K562 (cell line): ENCODE data around the gene WDR45. TPM values are rescaled to one million over a fixed set of nuclear protein-coding genes. Genes with fewer than 3 reads are reported as not detected.
A peak's percentile ranks its signal among the peaks of the same experiment; 100 is the strongest.

Source experiments
- ATF1 ChIP-seq, 2 experiments: fragments of 450-650 bp in 1 of 2; IDR thresholded peaks; 2 replicates each; pipeline ENCODE4 v1.6.1; 2016; ENCODE audit warnings: missing compliant biosample characterization in 1 of 2, missing genetic modification characterization in 1 of 2
- COPS2 ChIP-seq: fragments of 450-650 bp; conservative IDR thresholded peaks from 2 replicates; pipeline ENCODE4 v1.6.1; 2016; ENCODE audit warnings: mild to moderate bottlenecking, moderate library complexity
- CXXC5 ChIP-seq: fragments of 250-450 bp; sonication (Bioruptor Pico); IDR thresholded peaks from 2 replicates; pipeline ENCODE4 v1.8.0; 2022; ENCODE audit warnings: inconsistent platforms, mild to moderate bottlenecking, moderate library complexity
- ETS2 ChIP-seq: IDR thresholded peaks from 2 replicates; pipeline ENCODE4 v1.6.1; 2016; ENCODE audit warnings: borderline replicate concordance, missing genetic modification characterization, mild to moderate bottlenecking, moderate library complexity, missing compliant biosample characterization; ENCODE audit not compliant: poor library complexity, severe bottlenecking
- FOXM1 ChIP-seq, 2 experiments: fragments of 450-650 bp in 1 of 2; sonication (generic) in 1 of 2; formaldehyde crosslinking in 1 of 2; IDR thresholded peaks; 2 replicates each; pipeline versions ENCODE4 v1.6.1 to v1.9.0; 2017 to 2022; ENCODE audit warnings: low read depth in 2 of 2, mild to moderate bottlenecking in 2 of 2, missing genetic modification reagents in 1 of 2, moderate library complexity in 1 of 2
- HDAC1 ChIP-seq, 2 experiments: fragments of 450-650 bp; IDR thresholded peaks; 2 replicates each; pipeline ENCODE4 v1.6.1; 2016 to 2017; ENCODE audit warnings: inconsistent platforms in 1 of 2, mild to moderate bottlenecking in 1 of 2, moderate library complexity in 1 of 2
- HDAC3 ChIP-seq: fragments of 450-650 bp; IDR thresholded peaks from 2 replicates; pipeline ENCODE4 v1.6.1; 2018; ENCODE audit warnings: borderline replicate concordance, mild to moderate bottlenecking, moderate library complexity; ENCODE audit not compliant: partially characterized antibody
- MCM7 ChIP-seq, 2 experiments: fragments of 450-650 bp; IDR thresholded peaks; 2 replicates each; pipeline ENCODE4 v1.6.1; 2016 to 2018
- MEIS2 ChIP-seq: fragments of 450-650 bp; IDR thresholded peaks from 2 replicates; pipeline ENCODE4 v1.6.1; 2014; ENCODE audit warnings: mild to moderate bottlenecking; ENCODE audit not compliant: partially characterized antibody
- MYBL2 ChIP-seq, 2 experiments: fragments of 450-650 bp in 1 of 2; sonication (generic) in 1 of 2; formaldehyde crosslinking in 1 of 2; IDR thresholded peaks; 2 replicates each; pipeline versions ENCODE4 v1.6.1 to v1.8.1; 2017 to 2022; ENCODE audit warnings: borderline replicate concordance in 1 of 2, inconsistent platforms in 1 of 2, low read depth in 1 of 2, mild to moderate bottlenecking in 1 of 2, missing genetic modification reagents in 1 of 2, moderate library complexity in 1 of 2
- PML ChIP-seq: IDR thresholded peaks from 2 replicates; pipeline ENCODE4 v1.6.1; 2012; ENCODE audit warnings: low read length, inconsistent platforms
- PYGO2 ChIP-seq: fragments of 450-650 bp; IDR thresholded peaks from 2 replicates; pipeline ENCODE4 v1.6.1; 2016; ENCODE audit warnings: mild to moderate bottlenecking, missing genetic modification characterization, moderate library complexity, missing compliant biosample characterization
- SIN3B ChIP-seq: fragments of 450-650 bp; IDR thresholded peaks from 2 replicates; pipeline ENCODE4 v1.6.1; 2017; ENCODE audit warnings: low read depth, mild to moderate bottlenecking, moderate library complexity
- ZNF445 ChIP-seq: fragments of 250-450 bp; sonication (Bioruptor Pico); IDR thresholded peaks from 2 replicates; pipeline ENCODE4 v1.4.0; 2020; ENCODE audit warnings: low read depth, mild to moderate bottlenecking, moderate library complexity
- ZNF77 ChIP-seq: fragments of 250-450 bp; sonication (Bioruptor Pico); IDR thresholded peaks from 2 replicates; pipeline ENCODE4 v1.5.0; 2020
- ZNF830 ChIP-seq: fragments of 250-450 bp; sonication (Bioruptor Pico); IDR thresholded peaks from 2 replicates; pipeline ENCODE4 v1.5.0; 2021; ENCODE audit warnings: mild to moderate bottlenecking
- polyA plus RNA-seq, 8 experiments: library from polyadenylated mRNA; depleted of rRNA in 4 of 8; stranded (reverse) in 5 of 8; unstranded in 3 of 8; fragments of >200 nt; fragmentation: Nextera tagmentation in 2 of 8; fragmentation: Illumina TruSeq in 1 of 8; extraction: Ambion mirVana in 2 of 8; extraction: Trizol in 1 of 8; gene quantifications; 2 replicates each; pipeline versions ENCODE4 v1.2.1 to v1.2.3, GENCODE V29; 2011 to 2014; ENCODE audit warnings: inconsistent platforms in 1 of 8, missing spikeins in 1 of 8
- total RNA-seq, 7 experiments: library from RNA; depleted of rRNA in 6 of 7; stranded (reverse); fragments of >200 nt in 6 of 7; fragmentation: Illumina TruSeq in 2 of 7; extraction: Trizol in 2 of 7; gene quantifications; 2 replicates each; pipeline versions ENCODE4 v1.2.1 to v1.2.3, GENCODE V29; 2011 to 2021; ENCODE audit warnings: low replicate concordance in 1 of 7
- TF ChIP-seq, protein P1 (sequence below): fragments of 250-450 bp; sonication (Bioruptor Pico); IDR thresholded peaks from 2 replicates; pipeline ENCODE4 v1.8.0; 2021; ENCODE audit warnings: mild to moderate bottlenecking, moderate library complexity
- TF ChIP-seq, protein P2 (sequence below): fragments of 250-450 bp; sonication (Bioruptor Pico); IDR thresholded peaks from 2 replicates; pipeline ENCODE4 v1.4.0; 2020; ENCODE audit warnings: mild to moderate bottlenecking
- TF ChIP-seq, protein P3 (sequence below): fragments of 150-350 bp; conservative IDR thresholded peaks from 2 replicates; pipeline ENCODE4 v1.6.1; 2014; ENCODE audit warnings: low read length

WDR45 gene
- total and polyA plus RNA-seq, 9 of the 15 experiments (the other 6 are each of a cell fraction or from before 2014, with no cell fraction given): 19.4 to 136 (median 59.7) TPM

DNA sequence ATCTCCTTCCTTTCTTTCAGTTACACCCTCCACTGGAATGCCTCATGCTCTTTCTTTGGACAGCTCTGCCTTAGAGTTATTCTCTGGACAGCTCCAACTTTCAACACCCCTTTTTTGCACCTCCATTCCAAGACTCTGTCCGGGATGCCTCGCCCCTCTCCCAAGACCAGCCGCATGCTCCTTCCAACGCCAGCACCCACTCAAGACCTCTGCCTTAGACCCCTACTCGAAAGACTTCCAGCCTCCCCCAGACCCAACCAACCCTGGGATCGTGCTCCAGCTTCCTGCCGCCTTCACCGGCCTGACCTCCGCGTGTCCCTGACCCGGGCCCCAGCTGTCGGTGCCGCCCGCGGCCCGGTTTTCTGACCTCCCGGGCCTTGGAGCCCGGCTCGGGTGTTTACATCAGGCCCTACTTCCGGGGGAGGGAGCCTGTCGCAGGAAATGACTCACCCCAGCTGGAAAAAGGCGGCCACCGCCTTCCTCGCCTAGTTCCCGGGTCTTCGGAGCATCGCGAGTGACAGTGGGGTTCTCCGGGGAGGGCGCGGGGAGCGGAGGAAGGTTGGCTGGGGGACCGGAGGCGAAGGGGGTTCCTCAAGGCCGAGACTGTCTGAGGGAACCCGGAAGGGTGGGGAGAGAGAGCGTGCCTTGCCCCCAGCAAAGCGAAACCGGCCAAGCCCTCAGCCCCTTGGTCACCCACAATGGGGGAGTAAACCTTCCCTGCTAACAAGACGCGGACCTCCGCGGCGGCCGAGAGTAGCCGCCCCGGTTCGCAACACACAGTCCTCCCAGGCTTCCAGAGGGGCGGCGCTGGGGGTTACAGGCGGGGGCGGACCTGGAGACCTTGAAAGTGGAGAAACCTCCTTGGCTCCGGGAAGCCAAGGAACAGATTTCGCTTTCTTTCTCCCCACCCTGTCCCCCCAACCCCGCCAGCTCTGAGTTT lies at the start of gene WDR45 (continued):
- TF ChIP-seq, protein P1, sequence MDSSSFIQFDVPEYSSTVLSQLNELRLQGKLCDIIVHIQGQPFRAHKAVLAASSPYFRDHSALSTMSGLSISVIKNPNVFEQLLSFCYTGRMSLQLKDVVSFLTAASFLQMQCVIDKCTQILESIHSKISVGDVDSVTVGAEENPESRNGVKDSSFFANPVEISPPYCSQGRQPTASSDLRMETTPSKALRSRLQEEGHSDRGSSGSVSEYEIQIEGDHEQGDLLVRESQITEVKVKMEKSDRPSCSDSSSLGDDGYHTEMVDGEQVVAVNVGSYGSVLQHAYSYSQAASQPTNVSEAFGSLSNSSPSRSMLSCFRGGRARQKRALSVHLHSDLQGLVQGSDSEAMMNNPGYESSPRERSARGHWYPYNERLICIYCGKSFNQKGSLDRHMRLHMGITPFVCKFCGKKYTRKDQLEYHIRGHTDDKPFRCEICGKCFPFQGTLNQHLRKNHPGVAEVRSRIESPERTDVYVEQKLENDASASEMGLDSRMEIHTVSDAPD: no peak
- TF ChIP-seq COPS2 (no peak), HDAC3 (peak; percentile 56), FOXM1 (IDR thresholded peaks at IDR 0.05; ENCODE audit: low read depth) (no peak), FOXM1 (CRISPR knock-in tag; IDR thresholded peaks at IDR 0.05; ENCODE audit: low read depth) (no peak), ZNF830 (CRISPR knock-in tag) (no peak), SIN3B (peak; percentile 68), HDAC1 (IDR thresholded peaks at IDR 0.05) (peak in 1 of 2 experiments; percentile 90; a peak in 2 of 4 replicates), ZNF445 (CRISPR knock-in tag) (no peak), MYBL2 (IDR thresholded peaks at IDR 0.05; ENCODE audit: low read depth) (no peak), MYBL2 (CRISPR knock-in tag; IDR thresholded peaks at IDR 0.05; ENCODE audit: borderline replicate concordance) (no peak; the same call in 1 of the 2 replicates), PML (peak; percentile 39; the same call in 1 of the 2 replicates), PYGO2 (tag) (no peak), ETS2 (no peak), MEIS2 (no peak), ZNF77 (CRISPR knock-in tag) (no peak), CXXC5 (CRISPR knock-in tag) (peak; percentile 39), MCM7 (IDR thresholded peaks at IDR 0.05) (no peak), ATF1 (CRISPR knock-in tag; IDR thresholded peaks at IDR 0.05) (no peak), ATF1 (tag; IDR thresholded peaks at IDR 0.05) (peak; percentile 86)
- TF ChIP-seq, protein P2, sequence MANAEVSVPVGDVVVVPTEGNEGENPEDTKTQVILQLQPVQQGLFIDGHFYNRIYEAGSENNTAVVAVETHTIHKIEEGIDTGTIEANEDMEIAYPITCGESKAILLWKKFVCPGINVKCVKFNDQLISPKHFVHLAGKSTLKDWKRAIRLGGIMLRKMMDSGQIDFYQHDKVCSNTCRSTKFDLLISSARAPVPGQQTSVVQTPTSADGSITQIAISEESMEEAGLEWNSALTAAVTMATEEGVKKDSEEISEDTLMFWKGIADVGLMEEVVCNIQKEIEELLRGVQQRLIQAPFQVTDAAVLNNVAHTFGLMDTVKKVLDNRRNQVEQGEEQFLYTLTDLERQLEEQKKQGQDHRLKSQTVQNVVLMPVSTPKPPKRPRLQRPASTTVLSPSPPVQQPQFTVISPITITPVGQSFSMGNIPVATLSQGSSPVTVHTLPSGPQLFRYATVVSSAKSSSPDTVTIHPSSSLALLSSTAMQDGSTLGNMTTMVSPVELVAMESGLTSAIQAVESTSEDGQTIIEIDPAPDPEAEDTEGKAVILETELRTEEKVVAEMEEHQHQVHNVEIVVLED (CRISPR knock-in tag): no peak
- TF ChIP-seq, protein P3, sequence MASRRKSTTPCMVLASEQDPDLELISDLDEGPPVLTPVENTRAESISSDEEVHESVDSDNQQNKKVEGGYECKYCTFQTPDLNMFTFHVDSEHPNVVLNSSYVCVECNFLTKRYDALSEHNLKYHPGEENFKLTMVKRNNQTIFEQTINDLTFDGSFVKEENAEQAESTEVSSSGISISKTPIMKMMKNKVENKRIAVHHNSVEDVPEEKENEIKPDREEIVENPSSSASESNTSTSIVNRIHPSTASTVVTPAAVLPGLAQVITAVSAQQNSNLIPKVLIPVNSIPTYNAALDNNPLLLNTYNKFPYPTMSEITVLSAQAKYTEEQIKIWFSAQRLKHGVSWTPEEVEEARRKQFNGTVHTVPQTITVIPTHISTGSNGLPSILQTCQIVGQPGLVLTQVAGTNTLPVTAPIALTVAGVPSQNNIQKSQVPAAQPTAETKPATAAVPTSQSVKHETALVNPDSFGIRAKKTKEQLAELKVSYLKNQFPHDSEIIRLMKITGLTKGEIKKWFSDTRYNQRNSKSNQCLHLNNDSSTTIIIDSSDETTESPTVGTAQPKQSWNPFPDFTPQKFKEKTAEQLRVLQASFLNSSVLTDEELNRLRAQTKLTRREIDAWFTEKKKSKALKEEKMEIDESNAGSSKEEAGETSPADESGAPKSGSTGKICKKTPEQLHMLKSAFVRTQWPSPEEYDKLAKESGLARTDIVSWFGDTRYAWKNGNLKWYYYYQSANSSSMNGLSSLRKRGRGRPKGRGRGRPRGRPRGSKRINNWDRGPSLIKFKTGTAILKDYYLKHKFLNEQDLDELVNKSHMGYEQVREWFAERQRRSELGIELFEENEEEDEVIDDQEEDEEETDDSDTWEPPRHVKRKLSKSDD: no peak
